GM20431 (cell line): ENCODE measurements around the gene TMEM74B.

Experiments
- in situ Hi-C: fragments of 300-500 bp; cut with MseI, MboI; formaldehyde crosslinking; loops from one replicate; pipeline ENCODE4 v1.15.0; 2020; ENCODE audit warnings: low sequenced_read_pairs; ENCODE audit not compliant: unreplicated experiment

Gene TMEM74B

GRCh38 chr20:1184260-1184637, 532 bp downstream of the TMEM74B start:
- in situ Hi-C loops: no loop called here

- in situ Hi-C loops: no loop called here
Measured at GRCh38 chr20:1183153-1183552, 1.6 kb downstream of the TMEM74B start.

GRCh38 chr20:1182106-1182505, 2.7 kb downstream of the TMEM74B start:
- in situ Hi-C loops: no loop called here

- in situ Hi-C loops: no loop called here
Measured at GRCh38 chr20:1180949-1181348, 3.8 kb downstream of the TMEM74B start.

- in situ Hi-C loops: no loop called here
Measured at GRCh38 chr20:1178623-1179022, 6.2 kb downstream of the TMEM74B start.

- in situ Hi-C loops: no loop called here
Measured at GRCh38 chr20:1178103-1178502, 6.7 kb downstream of the TMEM74B start.

- in situ Hi-C loops: no loop called here
Measured at GRCh38 chr20:1177680-1178079, 7.1 kb downstream of the TMEM74B start.

- in situ Hi-C loops: no loop called here
Measured at GRCh38 chr20:1174787-1175186, 10.0 kb downstream of the TMEM74B start.

GRCh38 chr20:1173698-1174097, 11.1 kb downstream of the TMEM74B start:
- in situ Hi-C loops: no loop called here

GRCh38 chr20:1171461-1172093, 13.2 kb downstream of the TMEM74B start:
- in situ Hi-C loops: no loop called here

GRCh38 chr20:1169224-1169623, 15.6 kb downstream of the TMEM74B start:
- in situ Hi-C loops: no loop called here

- in situ Hi-C loops: no loop called here
Measured at GRCh38 chr20:1166948-1167720, 17.6 kb downstream of the TMEM74B start.

- in situ Hi-C loops: no loop called here
Measured at GRCh38 chr20:1165941-1166340, 18.8 kb downstream of the TMEM74B start.

GRCh38 chr20:1165521-1165920, 19.3 kb downstream of the TMEM74B start:
- in situ Hi-C loops: no loop called here

- in situ Hi-C loops: no loop called here
Measured at GRCh38 chr20:1164871-1165270, 19.9 kb downstream of the TMEM74B start.

GRCh38 chr20:1163653-1164052, 21.1 kb downstream of the TMEM74B start:
- in situ Hi-C loops: no loop called here

GRCh38 chr20:1163105-1163504, 21.7 kb downstream of the TMEM74B start:
- in situ Hi-C loops: no loop called here

GRCh38 chr20:1160991-1161390, 23.8 kb downstream of the TMEM74B start:
- in situ Hi-C loops: no loop called here

GRCh38 chr20:1160496-1160895, 24.3 kb downstream of the TMEM74B start:
- in situ Hi-C loops: no loop called here

- in situ Hi-C loops: no loop called here
Measured at GRCh38 chr20:1155342-1155741, 29.4 kb downstream of the TMEM74B start.

- in situ Hi-C loops: no loop called here
Measured at GRCh38 chr20:1154691-1155090, 30.1 kb downstream of the TMEM74B start.

GRCh38 chr20:1154226-1154625, 30.6 kb downstream of the TMEM74B start:
- in situ Hi-C loops: no loop called here
